GM18505 (cell line): ENCODE measurements around the gene IL20RA.
"Not testable (repeated sequence)": the region's sequence is repeated elsewhere in the genome, so short reads cannot be mapped to it uniquely, and the experiment has no call there.

Experiments used
- ATAC-seq: cut with Tn5 transposase; IDR thresholded peaks from one replicate; pipeline ENCODE4 v1.9.1; 2021; ENCODE audit not compliant: unreplicated experiment
- POLR2A ChIP-seq: IDR thresholded peaks from 4 replicates; pipeline ENCODE4 v1.6.1; 2011; ENCODE audit warnings: borderline replicate concordance; ENCODE audit not compliant: insufficient read depth, insufficient read length; ENCODE audit errors: extremely low read depth

Gene IL20RA

DNA sequence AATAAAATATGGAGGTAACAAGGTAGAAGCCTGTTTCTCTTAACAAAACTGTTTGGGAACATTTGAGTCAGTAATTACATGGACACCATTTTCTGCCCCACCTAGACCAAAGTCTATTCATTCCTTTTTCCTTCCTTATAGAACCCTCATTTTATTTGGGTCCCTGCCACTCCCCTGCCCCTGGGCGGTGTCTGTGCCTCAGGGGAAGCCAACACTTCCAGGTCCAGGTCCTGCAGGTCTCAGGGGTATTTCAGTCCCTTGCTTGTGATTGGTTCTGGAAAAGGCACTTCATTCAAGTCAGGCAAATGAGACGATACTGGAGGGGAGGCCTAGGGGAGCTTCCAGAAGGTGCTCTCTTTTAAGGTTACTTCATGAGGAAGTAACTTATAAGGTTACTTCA, 80.4 kb downstream of the IL20RA start:
- TF ChIP-seq POLR2A, result no peak
- ATAC-seq, result no peak

DNA sequence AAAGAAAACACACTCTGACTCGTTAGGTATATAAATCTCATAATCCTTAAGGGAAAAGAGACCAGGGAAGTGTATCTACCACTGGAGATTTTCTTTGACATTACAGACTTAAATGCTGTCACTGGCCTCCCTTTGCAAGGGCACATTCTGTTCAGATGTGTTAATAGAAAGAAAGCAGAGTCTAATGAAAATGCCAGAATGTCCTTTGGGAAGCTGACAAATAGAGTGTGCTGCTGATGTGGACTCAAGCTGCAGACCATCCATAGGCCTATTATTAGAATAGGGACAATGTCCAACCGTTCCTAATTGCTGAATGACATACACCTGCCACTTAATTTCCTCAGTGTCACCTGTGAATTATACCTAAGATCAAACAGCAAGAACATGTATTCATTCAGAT, 81.5 kb downstream of the IL20RA start:
- no peak for ATAC-seq
- no peak for TF ChIP-seq POLR2A

DNA sequence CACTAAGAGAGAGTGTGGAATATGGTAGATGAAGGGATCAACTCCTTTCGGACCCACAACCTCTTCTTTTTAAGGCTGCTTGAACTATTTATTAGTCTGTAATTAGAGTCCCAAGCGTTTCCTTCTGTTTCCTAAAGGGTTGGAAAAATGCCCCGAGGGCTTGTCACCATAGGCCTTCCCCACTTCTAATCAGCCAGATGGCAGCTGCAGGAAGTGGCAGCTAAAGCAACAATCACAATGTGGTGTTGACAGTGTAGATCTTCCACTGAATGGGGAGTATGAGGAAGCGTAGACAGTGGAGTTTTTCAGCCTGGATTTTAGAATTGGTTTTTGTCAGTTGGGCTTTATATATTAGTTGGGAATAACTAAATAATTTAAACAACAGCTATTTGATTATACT, 82.1 kb downstream of the IL20RA start:
- no peak for ATAC-seq
- no peak for TF ChIP-seq POLR2A

DNA sequence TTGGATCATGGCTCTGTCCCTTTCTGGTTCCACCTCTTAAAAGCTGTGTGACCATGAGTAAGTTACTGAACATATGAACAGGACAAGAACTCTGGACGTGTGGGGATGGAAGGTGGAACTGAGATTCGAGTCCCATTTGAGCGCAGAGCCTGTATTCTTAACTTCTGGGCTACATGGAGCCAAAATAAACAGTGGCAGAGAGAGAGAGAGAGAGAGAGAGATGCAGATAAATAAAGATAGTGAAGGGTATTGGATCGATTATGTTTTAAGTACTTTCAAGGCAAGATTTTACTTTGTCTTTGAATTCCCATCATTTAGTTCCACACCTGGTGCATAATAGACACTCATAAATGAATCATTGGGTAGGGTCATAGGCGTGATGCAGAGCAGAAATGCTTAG, 82.9 kb downstream of the IL20RA start:
- TF ChIP-seq POLR2A, result no peak
- ATAC-seq, result no peak

DNA sequence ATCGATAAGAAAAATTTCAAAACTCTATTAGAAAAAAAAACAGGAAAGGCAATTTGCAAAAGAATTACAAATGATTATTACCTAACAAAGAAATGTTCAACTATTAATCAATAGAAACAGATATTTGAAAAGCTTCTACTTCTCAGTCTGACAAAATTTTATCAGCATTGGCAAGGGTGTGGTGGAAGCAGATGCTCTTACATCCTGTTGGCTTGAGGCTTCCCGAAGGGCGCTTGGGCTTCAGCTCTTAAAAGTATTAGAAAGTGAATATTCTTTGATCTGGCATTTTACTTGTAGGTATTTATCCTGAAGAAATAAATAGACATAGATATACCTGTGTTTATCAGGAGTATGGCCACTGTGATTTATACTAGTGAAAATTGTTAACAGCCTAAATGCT, 84.0 kb downstream of the IL20RA start:
- TF ChIP-seq POLR2A, result no peak
- ATAC-seq, result no peak

DNA sequence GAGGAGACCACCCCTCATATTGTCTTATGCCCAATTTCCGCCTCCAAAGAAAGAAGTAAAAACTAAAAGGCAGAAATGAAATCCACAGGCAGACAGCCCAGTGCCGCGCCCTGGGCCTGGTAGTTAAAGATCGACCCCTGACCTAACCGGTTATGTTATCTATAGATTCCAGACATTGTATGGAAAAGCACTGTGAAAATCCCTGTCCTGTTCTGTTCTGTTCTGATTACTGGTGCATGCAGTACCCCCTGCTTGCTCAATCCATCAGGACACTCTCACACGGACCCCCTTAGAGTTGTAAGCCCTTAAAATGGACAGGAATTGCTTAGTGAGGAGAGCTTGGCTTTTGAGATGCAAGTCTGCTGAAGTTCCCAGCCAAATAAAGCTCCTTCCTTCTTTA, 84.8 kb downstream of the IL20RA start:
- not testable (repeated sequence) for ATAC-seq

DNA sequence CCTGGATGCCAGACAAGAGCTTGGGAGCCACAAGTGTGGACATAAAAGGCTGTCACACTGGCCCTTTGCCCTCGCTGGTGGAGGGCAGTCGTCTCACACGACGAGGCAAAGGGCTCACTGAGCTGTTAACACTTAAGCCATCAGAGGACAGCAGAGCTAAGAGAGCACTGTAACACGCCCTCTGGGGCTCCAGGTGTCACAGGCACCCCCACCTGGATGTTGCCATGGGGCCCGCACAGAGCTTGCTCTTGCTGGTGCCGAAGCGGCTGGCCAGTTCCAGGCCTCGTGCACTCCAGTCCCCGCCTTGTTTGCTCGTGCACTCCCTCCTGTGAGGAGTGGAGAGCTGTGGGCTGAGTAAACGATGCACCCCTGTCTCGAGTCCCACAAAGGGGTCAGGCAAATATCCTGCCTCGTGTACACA, 85.3 kb downstream of the IL20RA start:
- no peak for TF ChIP-seq POLR2A
- ATAC-seq, result no peak

DNA sequence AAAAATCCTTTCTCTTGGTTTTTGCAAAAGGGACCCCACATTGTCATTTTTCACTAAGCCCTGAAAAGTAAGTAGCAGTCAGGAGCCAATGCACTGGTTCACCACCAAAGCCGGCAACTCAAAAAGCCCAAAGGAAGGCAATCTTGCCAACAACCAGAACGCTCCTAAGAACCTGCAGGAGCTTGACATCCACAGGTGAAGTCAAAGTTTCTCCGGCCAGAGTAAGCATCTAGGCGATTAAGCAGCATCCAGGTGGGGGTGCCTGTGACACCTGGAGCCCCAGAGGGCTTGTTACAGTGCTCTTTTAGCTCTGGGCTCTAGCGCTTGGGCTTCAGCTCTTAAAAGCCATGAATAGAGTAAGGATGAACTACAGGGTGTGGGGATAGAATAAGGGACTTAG, 86.6 kb downstream of the IL20RA start:
- no peak for ATAC-seq
- TF ChIP-seq POLR2A, result no peak

DNA sequence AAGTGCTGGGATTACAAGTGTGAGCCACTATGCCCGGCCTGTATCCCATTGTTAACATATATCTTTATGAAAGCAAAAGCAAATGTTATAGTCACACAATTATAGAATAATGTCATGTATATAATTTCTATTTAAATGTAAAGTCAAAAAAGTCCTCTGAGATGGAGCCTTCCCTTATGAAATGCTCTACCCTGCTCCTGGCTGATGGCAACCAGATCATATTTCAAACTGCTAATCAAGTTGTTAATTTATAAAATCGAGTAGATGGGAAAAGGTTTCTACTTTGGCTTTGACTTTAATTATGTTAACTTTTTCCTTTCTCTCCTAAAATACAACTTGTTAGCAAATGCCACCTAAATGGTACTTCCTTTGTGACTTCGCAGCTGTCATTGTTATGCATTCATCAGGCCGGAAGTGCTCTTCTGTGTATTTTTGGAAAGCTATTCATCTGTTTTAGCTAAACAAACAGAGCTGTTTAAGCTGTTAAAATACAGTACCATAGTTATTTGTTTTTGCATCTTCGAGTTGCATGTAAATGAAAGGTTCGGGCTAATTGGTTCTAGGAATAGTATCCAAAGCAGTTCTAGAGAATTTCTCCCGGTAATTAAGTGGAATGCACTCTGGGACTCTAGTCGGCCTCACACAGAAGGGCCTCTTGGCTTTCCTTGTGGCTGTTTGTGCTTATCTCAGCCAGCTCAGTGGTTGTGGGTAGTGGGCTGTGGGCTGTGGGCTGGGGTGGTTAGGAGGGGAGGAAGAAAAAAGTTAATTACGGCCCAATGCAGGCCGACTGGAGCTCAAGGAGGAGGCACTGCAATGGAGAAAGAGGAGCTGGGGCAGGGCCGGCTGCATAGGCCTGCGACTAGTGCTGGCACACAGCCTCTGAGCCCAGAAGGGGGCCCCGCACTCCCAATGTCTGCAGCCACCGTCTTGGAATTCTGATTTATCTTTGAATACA, 87.9 kb downstream of the IL20RA start:
- TF ChIP-seq POLR2A, result no peak
- no peak for ATAC-seq

DNA sequence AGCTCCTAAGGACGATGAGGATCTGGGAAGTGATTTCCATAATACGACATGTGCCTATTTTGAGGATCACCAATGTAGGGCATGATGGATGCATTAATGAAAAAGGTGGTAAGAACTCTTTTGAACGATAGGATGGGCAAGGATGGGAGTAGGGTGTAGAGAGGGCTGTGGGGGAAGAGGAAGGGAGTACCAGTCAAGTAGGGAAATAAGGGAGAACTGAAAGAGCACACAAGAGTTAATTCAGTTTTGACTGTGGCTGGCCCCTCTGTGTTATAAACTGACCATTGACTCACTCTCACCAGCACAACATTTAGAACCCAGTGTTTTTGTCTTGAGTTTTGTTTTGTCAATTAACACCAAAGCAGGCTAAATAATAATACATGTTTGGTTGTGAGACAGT, 89.6 kb downstream of the IL20RA start:
- no peak for TF ChIP-seq POLR2A
- ATAC-seq, result no peak

DNA sequence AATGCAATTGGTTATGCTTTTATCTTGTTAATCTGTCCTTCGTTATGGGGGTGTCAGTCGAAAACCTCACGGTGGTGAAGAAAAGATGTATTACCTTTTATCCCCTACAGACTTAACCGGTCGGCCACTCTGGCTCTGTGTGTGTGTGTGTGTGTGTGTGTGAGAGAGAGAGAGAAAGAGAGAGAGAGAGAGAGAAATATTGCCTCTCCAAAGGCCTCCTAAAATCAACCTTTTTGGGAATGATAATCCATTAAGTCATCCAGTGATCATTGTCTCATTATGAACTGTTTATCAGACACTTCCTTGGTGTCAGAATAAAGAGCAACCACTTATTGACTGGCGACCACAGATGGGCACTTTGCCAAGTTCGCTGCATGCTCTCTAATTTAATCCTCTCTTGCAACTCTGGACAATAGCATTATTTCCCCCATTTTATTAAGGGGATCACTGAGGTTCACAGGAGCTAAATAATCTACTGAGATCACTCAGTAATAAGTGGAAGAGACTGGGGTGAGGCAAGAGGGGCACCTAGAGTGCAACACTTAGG, 92.0 kb downstream of the IL20RA start:
- no peak for TF ChIP-seq POLR2A
- ATAC-seq, result no peak

DNA sequence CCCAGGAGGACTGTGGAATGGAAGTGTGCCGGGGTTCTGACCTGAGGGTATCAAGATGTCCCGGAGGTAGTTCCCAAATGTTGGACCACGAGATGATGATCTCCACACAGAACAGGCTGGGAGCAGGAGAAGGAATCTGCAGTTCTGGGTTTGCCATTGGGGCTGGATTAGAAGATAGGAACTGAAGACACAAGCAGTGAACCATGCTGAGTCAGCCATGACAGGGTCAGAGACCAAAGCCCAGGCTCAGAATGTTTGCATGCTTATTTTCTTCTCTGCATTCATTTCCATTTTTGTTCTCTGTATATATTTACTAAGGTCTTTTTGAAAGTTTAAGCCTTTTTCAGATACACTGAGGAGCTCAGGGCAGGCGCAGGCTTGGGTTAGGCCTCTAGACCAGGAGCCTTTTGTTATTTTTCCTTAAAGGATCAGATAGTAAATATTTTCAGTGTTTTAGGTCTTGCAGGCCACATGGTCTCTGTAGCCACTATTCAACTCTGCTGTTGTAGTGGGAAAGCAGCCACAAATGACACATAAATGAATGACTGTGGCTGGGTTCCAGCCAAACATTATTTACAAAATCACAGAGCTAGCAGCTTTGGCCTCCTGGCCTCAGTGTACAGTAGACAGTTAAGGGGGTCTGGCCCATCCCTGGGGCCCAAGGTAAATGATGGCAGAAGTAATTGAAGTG, 94.2 kb downstream of the IL20RA start:
- ATAC-seq, result no peak

More for the DNA sequence above, 94.2 kb downstream of the IL20RA start:
- no peak for TF ChIP-seq POLR2A
